GM21423 (cell line): ENCODE measurements around the gene CHD2.

ENCODE experiments used
- ATAC-seq: cut with Tn5 transposase; IDR thresholded peaks from one replicate; pipeline ENCODE4 v1.9.1; 2021; ENCODE audit warnings: mild to moderate bottlenecking, moderate library complexity; ENCODE audit not compliant: unreplicated experiment

CHD2 gene

GRCh38 chr15:93005133-93005532 is 105.0 kb downstream of the CHD2 start:
- no peak for ATAC-seq

- ATAC-seq, result no peak
Observed at GRCh38 chr15:93007994-93008393, 107.9 kb downstream of the CHD2 start.

- no peak for ATAC-seq
Observed at GRCh38 chr15:93012786-93013185, 112.7 kb downstream of the CHD2 start.

GRCh38 chr15:93017526-93017925 is 117.4 kb downstream of the CHD2 start:
- ATAC-seq, result no peak

DNA sequence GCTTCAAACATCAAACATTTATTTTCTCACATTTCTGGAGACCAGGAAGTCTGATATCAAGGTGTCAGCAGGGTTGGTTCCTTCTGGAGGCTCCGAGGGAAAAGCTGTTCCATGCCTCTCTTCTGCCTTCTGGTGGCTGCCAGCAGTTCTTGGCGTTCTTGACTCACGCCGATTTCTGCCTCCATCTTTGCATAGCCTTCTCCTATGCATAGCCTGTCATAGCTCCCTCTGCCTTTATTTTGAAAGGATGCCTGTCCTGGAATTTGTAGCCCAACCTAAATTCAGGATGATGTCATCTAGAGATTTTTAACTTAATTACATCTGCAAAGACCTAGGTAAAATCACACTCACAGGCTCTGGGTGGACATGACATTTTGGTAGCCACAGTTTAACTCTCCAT is 118.5 kb downstream of the CHD2 start:
- ATAC-seq, result no peak

- ATAC-seq, result no peak
Observed at GRCh38 chr15:93019090-93019489, 119.0 kb downstream of the CHD2 start.

- no peak for ATAC-seq
Observed at GRCh38 chr15:93019971-93020370, 119.8 kb downstream of the CHD2 start.

- ATAC-seq, result peak; percentile 75
Observed at GRCh38 chr15:93020976-93021772, 121.0 kb downstream of the CHD2 start.

GRCh38 chr15:93024293-93024692 is 124.2 kb downstream of the CHD2 start:
- no peak for ATAC-seq

DNA sequence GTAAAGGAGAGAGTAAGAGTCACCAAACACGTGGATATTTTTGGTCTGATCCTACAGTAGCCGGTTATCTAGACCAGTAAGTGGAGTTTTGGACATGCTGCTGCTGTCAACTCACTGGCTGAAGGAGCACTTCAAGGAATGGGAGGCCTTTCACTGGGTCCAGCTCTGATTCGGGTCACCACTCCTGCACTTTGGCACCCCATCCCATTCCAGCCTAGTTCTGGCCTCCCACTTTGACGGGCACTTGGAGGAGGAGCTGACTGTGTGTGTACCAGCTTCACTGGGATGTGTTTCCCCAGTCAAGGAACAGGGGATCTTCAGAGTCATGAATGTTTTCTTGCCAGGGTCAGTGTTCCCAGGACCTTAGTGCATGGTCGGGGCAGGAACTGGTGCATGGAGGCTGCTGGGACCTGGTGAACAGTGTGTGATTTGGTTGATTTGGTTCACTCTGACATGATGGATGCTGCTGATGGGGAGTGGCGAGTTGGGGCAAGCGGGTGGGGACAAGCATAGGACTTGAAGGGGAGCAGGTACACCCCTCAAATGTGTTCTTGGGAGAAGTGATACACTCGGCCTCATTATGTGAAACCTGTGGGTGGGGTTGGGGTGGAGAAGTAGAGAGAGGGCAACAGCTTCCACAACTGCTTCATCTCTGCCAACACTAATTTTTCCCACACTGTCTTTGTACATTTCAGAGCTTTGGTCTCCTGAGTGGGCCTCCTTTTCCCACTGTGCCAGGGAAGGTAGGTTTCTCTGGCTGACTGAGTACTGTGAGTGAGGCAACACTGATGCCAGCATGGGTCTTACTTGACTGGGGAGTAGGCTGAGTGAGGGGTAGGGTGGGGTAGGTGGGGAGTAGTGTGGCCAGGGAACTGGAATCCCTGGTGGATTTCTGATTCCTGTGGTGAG is 124.8 kb downstream of the CHD2 start:
- ATAC-seq, result no peak

DNA sequence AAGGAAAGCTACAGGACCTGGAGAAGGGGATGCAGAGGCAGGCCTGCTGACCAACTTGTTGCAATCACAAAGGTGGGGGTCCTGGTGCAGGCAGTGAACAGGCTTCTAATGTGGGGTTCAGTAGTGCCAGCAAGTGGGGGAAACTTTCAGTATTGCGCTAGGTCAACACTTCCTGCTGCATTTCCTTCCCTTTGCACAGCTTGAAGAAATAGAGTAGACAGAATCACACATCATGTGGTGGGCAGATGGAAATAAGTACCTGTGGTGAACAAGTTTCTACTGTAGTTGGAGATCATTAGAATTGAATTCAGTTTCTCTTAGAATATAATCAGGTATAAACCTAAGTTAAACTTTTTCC is 125.5 kb downstream of the CHD2 start:
- no peak for ATAC-seq

GRCh38 chr15:93026380-93026817 is 126.3 kb downstream of the CHD2 start:
- ATAC-seq, result no peak

- ATAC-seq, result no peak
Observed at GRCh38 chr15:93027413-93027812, 127.3 kb downstream of the CHD2 start.

DNA sequence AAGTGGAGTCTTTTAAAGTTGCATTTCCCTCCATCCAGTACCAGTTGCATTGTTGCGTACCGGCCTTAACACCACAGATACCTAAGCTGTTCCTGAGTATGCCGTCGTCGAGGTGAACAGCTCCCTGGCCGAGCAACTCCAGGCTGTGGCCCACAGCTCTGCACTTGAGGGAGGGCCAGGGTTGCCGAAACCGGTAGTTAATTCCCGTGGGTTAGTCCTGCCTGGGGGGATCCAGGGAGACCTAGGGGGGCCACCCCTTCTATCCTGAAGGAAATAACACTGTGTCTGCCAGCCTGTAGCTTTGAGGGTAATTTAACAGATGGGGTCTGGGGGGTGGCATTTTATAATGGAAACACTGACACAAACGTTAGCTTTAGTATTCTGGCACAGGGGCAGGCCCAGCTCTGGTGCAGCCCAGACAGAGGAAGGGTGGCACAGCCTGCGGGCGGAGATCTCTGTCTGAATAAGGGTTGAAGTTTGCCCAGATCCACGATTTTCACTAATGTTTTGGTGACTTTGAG is 128.0 kb downstream of the CHD2 start:
- no peak for ATAC-seq

DNA sequence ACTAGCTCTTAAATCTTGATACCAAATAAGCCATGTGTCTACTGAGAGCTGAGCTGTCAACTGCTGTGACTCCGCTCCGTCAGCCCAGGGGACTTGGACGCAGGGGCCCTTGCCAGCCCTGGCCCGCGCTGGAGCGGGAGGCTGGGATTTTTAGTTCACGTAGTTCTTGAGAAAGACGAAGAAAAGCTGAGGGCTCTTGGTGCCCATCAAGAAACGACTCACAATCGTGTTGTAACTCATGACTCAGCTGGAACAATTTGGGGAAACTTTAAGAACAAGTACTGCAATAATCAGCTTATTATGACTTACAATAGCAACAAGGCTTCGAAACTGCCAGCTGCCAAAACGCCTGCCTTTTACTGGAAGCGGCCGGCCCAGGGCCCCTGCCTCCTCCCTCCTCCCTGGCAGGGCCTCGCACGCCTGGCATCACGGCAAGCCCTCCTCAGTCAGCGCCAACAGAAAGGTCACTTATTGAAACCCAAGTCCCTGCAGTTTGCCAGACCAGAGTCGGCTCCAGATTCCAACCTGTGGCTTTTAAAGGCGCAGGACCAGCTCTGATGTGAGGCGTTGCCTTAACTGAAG is 128.6 kb downstream of the CHD2 start:
- no peak for ATAC-seq

DNA sequence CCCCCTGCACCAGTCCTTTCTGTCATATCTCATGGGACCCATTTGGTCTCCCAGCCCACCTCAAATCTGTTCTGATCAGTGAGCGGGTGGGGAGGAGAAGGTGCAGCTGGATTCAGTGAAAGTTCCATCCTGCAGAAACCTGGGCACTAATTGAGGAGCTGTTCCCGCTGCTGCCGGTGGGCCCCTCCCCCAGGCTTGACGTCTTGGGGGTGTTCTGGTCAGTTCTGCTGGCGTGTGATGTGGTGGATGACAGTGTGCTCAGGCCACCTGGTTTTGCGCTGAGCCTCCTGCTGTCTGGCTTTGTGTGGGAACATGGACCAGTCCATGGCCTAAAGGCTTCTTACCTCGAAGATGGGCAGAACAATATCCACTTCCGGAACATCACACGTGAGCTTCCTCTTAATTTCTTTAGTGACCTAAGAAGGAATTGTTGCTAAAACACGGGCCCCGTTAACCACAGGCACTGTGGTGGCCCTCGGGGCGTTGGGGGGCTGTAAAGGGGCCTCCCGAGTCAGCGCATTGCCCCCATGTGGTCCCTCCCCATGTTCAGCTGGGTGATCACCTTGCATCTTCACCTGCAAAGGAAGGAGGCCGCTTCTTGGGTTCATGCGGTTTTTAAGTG is 129.2 kb downstream of the CHD2 start:
- ATAC-seq, result no peak

GRCh38 chr15:93029836-93030429 is 129.8 kb downstream of the CHD2 start:
- ATAC-seq, result no peak

GRCh38 chr15:93030430-93031102 is 130.4 kb downstream of the CHD2 start:
- ATAC-seq, result peak; percentile 76

GRCh38 chr15:93031103-93031464 is 131.0 kb downstream of the CHD2 start:
- no peak for ATAC-seq
